WTC11 (cell line): ENCODE data around the gene CTDSPL.

Experiments
- FOXJ3 ChIP-seq: sonication (generic); formaldehyde crosslinking; IDR thresholded peaks from 2 replicates; pipeline ENCODE4 v1.9.0; 2021; ENCODE audit warnings: missing genetic modification reagents, mild to moderate bottlenecking, borderline replicate concordance
- RELA ChIP-seq: sonication (generic); formaldehyde crosslinking; IDR thresholded peaks from 2 replicates; pipeline ENCODE4 v1.8.1; 2022; ENCODE audit warnings: missing genetic modification reagents, mild to moderate bottlenecking, borderline replicate concordance
- TEAD4 ChIP-seq: sonication (generic); formaldehyde crosslinking; IDR thresholded peaks from 2 replicates; pipeline ENCODE4 v1.8.0; 2022; ENCODE audit warnings: mild to moderate bottlenecking, missing genetic modification reagents
- TF ChIP-seq, protein P1 (sequence below): fragments of 200-600 bp; IDR thresholded peaks from 2 replicates; pipeline ENCODE4 v1.8.0; 2022; ENCODE audit warnings: antibody characterized with exemption

DNA sequence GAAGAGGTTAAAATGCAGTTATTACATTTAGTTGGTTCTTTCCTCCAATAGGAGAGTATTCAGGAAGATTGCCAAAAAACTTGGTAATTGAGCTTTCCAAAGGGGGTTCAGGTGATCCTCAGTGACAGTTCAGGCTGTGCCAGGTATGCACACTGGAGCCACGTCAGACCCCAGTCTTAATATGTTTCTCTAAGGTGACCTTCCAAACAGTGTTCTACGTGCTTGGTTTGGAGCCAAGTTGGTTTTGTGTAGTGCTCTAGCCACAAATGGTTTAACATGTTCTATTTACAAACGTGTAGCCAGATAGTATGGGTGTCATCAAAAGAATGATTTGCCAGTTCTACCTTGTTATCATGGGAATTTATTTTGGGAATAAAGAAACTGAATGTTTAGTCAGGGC lies 21.0 kb downstream of the CTDSPL start:
- TF ChIP-seq, protein P1, sequence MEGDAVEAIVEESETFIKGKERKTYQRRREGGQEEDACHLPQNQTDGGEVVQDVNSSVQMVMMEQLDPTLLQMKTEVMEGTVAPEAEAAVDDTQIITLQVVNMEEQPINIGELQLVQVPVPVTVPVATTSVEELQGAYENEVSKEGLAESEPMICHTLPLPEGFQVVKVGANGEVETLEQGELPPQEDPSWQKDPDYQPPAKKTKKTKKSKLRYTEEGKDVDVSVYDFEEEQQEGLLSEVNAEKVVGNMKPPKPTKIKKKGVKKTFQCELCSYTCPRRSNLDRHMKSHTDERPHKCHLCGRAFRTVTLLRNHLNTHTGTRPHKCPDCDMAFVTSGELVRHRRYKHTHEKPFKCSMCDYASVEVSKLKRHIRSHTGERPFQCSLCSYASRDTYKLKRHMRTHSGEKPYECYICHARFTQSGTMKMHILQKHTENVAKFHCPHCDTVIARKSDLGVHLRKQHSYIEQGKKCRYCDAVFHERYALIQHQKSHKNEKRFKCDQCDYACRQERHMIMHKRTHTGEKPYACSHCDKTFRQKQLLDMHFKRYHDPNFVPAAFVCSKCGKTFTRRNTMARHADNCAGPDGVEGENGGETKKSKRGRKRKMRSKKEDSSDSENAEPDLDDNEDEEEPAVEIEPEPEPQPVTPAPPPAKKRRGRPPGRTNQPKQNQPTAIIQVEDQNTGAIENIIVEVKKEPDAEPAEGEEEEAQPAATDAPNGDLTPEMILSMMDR, result no peak
- TF ChIP-seq FOXJ3 (CRISPR knock-in tag) (no peak), TEAD4 (CRISPR knock-in tag) (no peak), RELA (CRISPR knock-in tag) (no peak)
